ENCODE measurements around the gene DPH2.

The DPH2 gene

GRCh38 chr1:43969746-43970466 lies at the start of gene DPH2:
Gene DPH2, plus strand, starts transcription at chr1:43970010. Its CDS starts 166 bp downstream, at chr1:43970176.
- peak; percentile 87 for DNase-seq

- DNase-seq = no peak
These were observed 48.8 kb upstream of the DPH2 start for GRCh38 chr1:43921022-43921421.

GRCh38 chr1:43924516-43924915 lies 45.3 kb upstream of the DPH2 start:
- DNase-seq = no peak

GRCh38 chr1:43925846-43926245 lies 44.0 kb upstream of the DPH2 start:
- DNase-seq = no peak

- DNase-seq = no peak
These were observed 39.5 kb upstream of the DPH2 start for GRCh38 chr1:43930168-43930948.

GRCh38 chr1:43930949-43931275 lies 38.9 kb upstream of the DPH2 start:
- peak; percentile 6 for DNase-seq

- DNase-seq = no peak
These were observed 37.8 kb upstream of the DPH2 start for GRCh38 chr1:43931711-43932660.

- no peak for DNase-seq
These were observed 36.9 kb upstream of the DPH2 start for GRCh38 chr1:43932786-43933385.

- no peak for DNase-seq
These were observed 36.3 kb upstream of the DPH2 start, which contains the start of gene ARTN for GRCh38 chr1:43933386-43934100. Gene ARTN, plus strand, starts transcription at chr1:43933801. Its CDS starts 1,856 bp downstream, at chr1:43935657.

- no peak for DNase-seq
These were observed 35.5 kb upstream of the DPH2 start for GRCh38 chr1:43934101-43934985.

GRCh38 chr1:43934986-43935324 lies 34.9 kb upstream of the DPH2 start:
- DNase-seq = no peak

- no peak for DNase-seq
These were observed 33.9 kb upstream of the DPH2 start for GRCh38 chr1:43935711-43936427.

- no peak for DNase-seq
These were observed 33.2 kb upstream of the DPH2 start for GRCh38 chr1:43936431-43937151.

GRCh38 chr1:43937179-43937865 lies 32.5 kb upstream of the DPH2 start:
- DNase-seq = no peak

GRCh38 chr1:43938383-43938782 lies 31.4 kb upstream of the DPH2 start:
- DNase-seq = no peak

GRCh38 chr1:43938892-43939587 lies 30.8 kb upstream of the DPH2 start:
- no peak for DNase-seq

GRCh38 chr1:43942411-43942810 lies 27.4 kb upstream of the DPH2 start:
- DNase-seq = no peak

- DNase-seq = no peak
These were observed 24.9 kb upstream of the DPH2 start for GRCh38 chr1:43944860-43945259.
